Activated T-cell treated with anti-CD3 and anti-CD28 coated beads for 48 hours (primary cell): Measurements from ENCODE around the gene ASB10.

Experiments
- DNase-seq: peaks from one replicate; pipeline ENCODE4 v3.0.0-alpha.2; 2020; ENCODE audit warnings: low read depth

The ASB10 gene

GRCh38 chr7:151166629-151167196 lies 20.3 kb downstream of the ASB10 start:
- peak; percentile 6 for DNase-seq

- no peak for DNase-seq
Measured at GRCh38 chr7:151161757-151162156, 25.3 kb downstream of the ASB10 start.

GRCh38 chr7:151157645-151158329 lies 29.3 kb downstream of the ASB10 start:
- no peak for DNase-seq

- DNase-seq = no peak
Measured at GRCh38 chr7:151152643-151153513, 34.2 kb downstream of the ASB10 start.

GRCh38 chr7:151150388-151150787 lies 36.7 kb downstream of the ASB10 start:
- no peak for DNase-seq

- no peak for DNase-seq
Measured at GRCh38 chr7:151148319-151149259, 38.5 kb downstream of the ASB10 start.

GRCh38 chr7:151146761-151147160 lies 40.3 kb downstream of the ASB10 start:
- no peak for DNase-seq

- no peak for DNase-seq
Measured at GRCh38 chr7:151144387-151144786, 42.7 kb downstream of the ASB10 start.

GRCh38 chr7:151143261-151144015 lies 43.6 kb downstream of the ASB10 start:
- DNase-seq = no peak

- no peak for DNase-seq
Measured at GRCh38 chr7:151142686-151143040, 44.4 kb downstream of the ASB10 start.

- no peak for DNase-seq
Measured at GRCh38 chr7:151141855-151142685, 45.0 kb downstream of the ASB10 start.

GRCh38 chr7:151141311-151141854 lies 45.7 kb downstream of the ASB10 start:
- DNase-seq = no peak

- no peak for DNase-seq
Measured at GRCh38 chr7:151140826-151141225, 46.2 kb downstream of the ASB10 start.

- no peak for DNase-seq
Measured at GRCh38 chr7:151139791-151140190, 47.3 kb downstream of the ASB10 start.

- DNase-seq = no peak
Measured at GRCh38 chr7:151139071-151139790, 47.8 kb downstream of the ASB10 start.

GRCh38 chr7:151138153-151138851 lies 48.7 kb downstream of the ASB10 start:
- DNase-seq = no peak

- DNase-seq = no peak
Measured at GRCh38 chr7:151137791-151138152, 49.3 kb downstream of the ASB10 start.

- no peak for DNase-seq
Measured at GRCh38 chr7:151137076-151137675, 49.9 kb downstream of the ASB10 start.
